IMR-90 (cell line): ENCODE measurements around the gene RGMB. TPM values are rescaled to one million over a fixed set of nuclear protein-coding genes. Genes with fewer than 3 reads are reported as not detected.
"Not testable (repeated sequence)": the region's sequence is repeated elsewhere in the genome, so short reads cannot be mapped to it uniquely, and the experiment has no call there.

ENCODE experiments used
- ATAC-seq: fragments of 200-7000 bp; cut with Tn5 transposase; 2 replicates; pipeline ENCODE4 v1.9.1; 2020; ENCODE audit warnings: low read depth, mild to moderate bottlenecking, moderate library complexity
- BruUV-seq: library from RNA; stranded (reverse); fragments of 400-500 nt; replicated peaks from 2 replicates; lab custom pipeline; 2021; lab: Mats Ljungman, UMichigan
- CTCF ChIA-PET: fragments of 300-600 bp; formaldehyde crosslinking; extraction: SDS; loops from one replicate; lab custom pipeline; 2021; ENCODE audit warnings: antibody characterized with exemption; lab: Yijun Ruan, JAX
- POLR2A ChIA-PET: fragments of 300-600 bp; sonication (Branson Sonifier 250); formaldehyde crosslinking; loops from one replicate; lab custom pipeline; 2022; ENCODE audit warnings: antibody characterized with exemption; ENCODE audit not compliant: unreplicated experiment; lab: Charles Lee
- DNase-seq: peaks from one replicate; pipeline ENCODE4 v3.0.0; 2013
- H2AFZ ChIP-seq: replicated peaks from 2 replicates; pipeline ENCODE3; 2013; ENCODE audit warnings: low read length, mild to moderate bottlenecking; ENCODE audit not compliant: poor library complexity
- H2AK5ac ChIP-seq: 2 replicates; pipeline ENCODE4 v1.6.1; 2013; ENCODE audit warnings: low read depth, low read length, inconsistent platforms
- H2AK9ac ChIP-seq: replicated peaks from 2 replicates; pipeline ENCODE3; 2013; ENCODE audit warnings: mild to moderate bottlenecking, low read depth, low read length, moderate library complexity; ENCODE audit not compliant: poor library complexity
- H2BK120ac ChIP-seq: 2 replicates; pipeline ENCODE4 v1.6.1; 2013; ENCODE audit warnings: low read depth, low read length, inconsistent platforms
- H2BK15ac ChIP-seq: 3 replicates; pipeline ENCODE4 v1.6.1; 2013; ENCODE audit warnings: low read depth, low read length, inconsistent platforms
- H2BK20ac ChIP-seq: 2 replicates; pipeline ENCODE4 v1.6.1; 2013; ENCODE audit warnings: low read depth, mild to moderate bottlenecking, inconsistent platforms, low read length, moderate library complexity
- H2BK5ac ChIP-seq: 2 replicates; pipeline ENCODE4 v1.6.1; 2013; ENCODE audit warnings: mild to moderate bottlenecking, low read depth, low read length, inconsistent platforms; ENCODE audit not compliant: poor library complexity, severe bottlenecking
- H3K14ac ChIP-seq: replicated peaks from 2 replicates; pipeline ENCODE4 v1.6.1; 2013; ENCODE audit warnings: low read depth, low read length, inconsistent platforms
- H3K18ac ChIP-seq: 2 replicates; pipeline ENCODE4 v1.6.1; 2013; ENCODE audit warnings: low read depth, low read length, control low read depth
- H3K23ac ChIP-seq: 2 replicates; pipeline ENCODE4 v1.6.1; 2013; ENCODE audit warnings: low read depth, low read length, inconsistent platforms
- H3K27ac ChIP-seq: 2 replicates; pipeline ENCODE4 v1.5.1; 2013; ENCODE audit warnings: mild to moderate bottlenecking, control low read depth, low read length; ENCODE audit not compliant: insufficient read depth
- H3K27me3 ChIP-seq: 2 replicates; pipeline ENCODE4 v1.6.1; 2013; ENCODE audit warnings: low read length; ENCODE audit not compliant: control insufficient read depth, insufficient read depth
- H3K36me3 ChIP-seq: 2 replicates; pipeline ENCODE4 v1.6.1; 2013; ENCODE audit warnings: low read length, mixed read lengths; ENCODE audit not compliant: control insufficient read depth, insufficient read depth
- H3K4ac ChIP-seq: 2 replicates; pipeline ENCODE4 v1.6.1; 2013; ENCODE audit warnings: low read depth, low read length, inconsistent platforms
- H3K4me1 ChIP-seq: 2 replicates; pipeline ENCODE4 v1.6.1; 2013; ENCODE audit warnings: low read length, mixed read lengths; ENCODE audit not compliant: control insufficient read depth, insufficient read depth
- H3K4me2 ChIP-seq: 2 replicates; pipeline ENCODE4 v1.6.1; 2013; ENCODE audit warnings: low read depth, mild to moderate bottlenecking, control low read depth, low read length, moderate library complexity
- H3K4me3 ChIP-seq: 2 replicates; pipeline ENCODE4 v1.5.1; 2013; ENCODE audit warnings: low read depth, mild to moderate bottlenecking, control low read depth, low read length, moderate library complexity; ENCODE audit not compliant: insufficient read depth
- H3K56ac ChIP-seq: 2 replicates; pipeline ENCODE4 v1.6.1; 2013; ENCODE audit warnings: low read length, inconsistent platforms; ENCODE audit not compliant: insufficient read depth; ENCODE audit errors: extremely low read depth
- H3K79me1 ChIP-seq, 2 experiments: 2 replicates each; pipeline ENCODE4 v1.6.1; 2013; ENCODE audit warnings: low read length in 2 of 2, inconsistent platforms in 1 of 2, low read depth in 1 of 2
- H3K9ac ChIP-seq: 2 replicates; pipeline ENCODE4 v1.6.1; 2013; ENCODE audit warnings: low read depth, low read length, control low read depth
- H3K9me1 ChIP-seq: 2 replicates; pipeline ENCODE4 v1.6.1; 2013; ENCODE audit warnings: low read length, inconsistent platforms; ENCODE audit not compliant: insufficient read depth
- H3K9me3 ChIP-seq: 2 replicates; pipeline ENCODE4 v1.6.1; 2013; ENCODE audit warnings: low read length; ENCODE audit not compliant: control insufficient read depth, insufficient read depth
- H4K20me1 ChIP-seq: 2 replicates; pipeline ENCODE4 v1.6.1; 2013; ENCODE audit warnings: low read length, inconsistent platforms; ENCODE audit not compliant: insufficient read depth
- H4K5ac ChIP-seq: 2 replicates; pipeline ENCODE4 v1.6.1; 2013; ENCODE audit warnings: mild to moderate bottlenecking, low read depth, low read length, control low read depth
- H4K8ac ChIP-seq, 2 experiments: 2 replicates each; pipeline ENCODE4 v1.6.1; 2013; ENCODE audit warnings: low read depth in 2 of 2, low read length in 2 of 2, control low read depth in 1 of 2, inconsistent platforms in 1 of 2
- H4K91ac ChIP-seq: 2 replicates; pipeline ENCODE4 v1.6.1; 2013; ENCODE audit warnings: low read depth, low read length, inconsistent platforms; ENCODE audit not compliant: insufficient read depth
- MAFK ChIP-seq: IDR thresholded peaks from 2 replicates; pipeline ENCODE4 v1.6.1; 2012; ENCODE audit warnings: low read depth, low read length, improper control_type of control experiment
- RCOR1 ChIP-seq: IDR thresholded peaks from 2 replicates; pipeline ENCODE4 v1.6.1; 2012; ENCODE audit warnings: mild to moderate bottlenecking, low read length, improper control_type of control experiment; ENCODE audit not compliant: insufficient replicate concordance
- WGBS, 2 experiments: methylation state at CpG; one replicate each; pipeline versions ENCODE4 v1.1.5 to v1.1.7; 2013; ENCODE audit warnings: missing lambda C conversion rate in 2 of 2; ENCODE audit not compliant: insufficient read length in 1 of 2; ENCODE audit errors: extremely low coverage in 2 of 2; 5-methylcytosine and 5-hydroxymethylcytosine counted together
- dilution Hi-C: fragments of 300-500 bp; cut with HindIII; formaldehyde crosslinking; loops from one replicate; pipeline ENCODE4 v1.14.3; 2018; ENCODE audit warnings: low sequenced_read_pairs; ENCODE audit not compliant: unreplicated experiment
- in situ Hi-C: fragments of 300-500 bp; cut with MboI; formaldehyde crosslinking; loops from 3 replicates; pipeline ENCODE4 v1.14.3; 2019; ENCODE audit warnings: low sequenced_read_pairs, inconsistent platforms, mixed read lengths
- intact Hi-C: fragments of 100-400 bp; cut with micrococcal nuclease; formaldehyde crosslinking; loops from 2 replicates; pipeline ENCODE4 v1.10.0; 2022
- polyA plus RNA-seq, 3 experiments: library from polyadenylated mRNA; depleted of rRNA; stranded (reverse); fragments of >200 nt; gene quantifications; 2 replicates each; pipeline ENCODE4 v1.2.3, GENCODE V29; 2012; ENCODE audit warnings: low replicate concordance in 1 of 3
- total RNA-seq: library from RNA; depleted of rRNA; stranded (reverse); fragments of >200 nt; gene quantifications from 2 replicates; pipeline ENCODE4 v1.2.3, GENCODE V29; 2012

RGMB gene
- total and polyA plus RNA-seq, 2 of the 4 experiments (the other 2 are of a cell fraction) = 74.4 to 129 TPM

- Histone ChIP-seq H3K9ac (no peak overlapping the region), H4K8ac (no peak overlapping the region), H3K4me2 (no peak overlapping the region), H2BK120ac (no peak overlapping the region), H3K9me3 (peaks cover 4% of the 10 kb centered on the region), H2BK5ac (peak overlapping the region; percentile 85), H2AK5ac (no peak overlapping the region), H2AK9ac (no peak overlapping the region), H4K20me1 (no peaks in the 10 kb centered on the region), H2BK20ac (no peak overlapping the region), H3K36me3 (no peaks in the 10 kb centered on the region), H4K91ac (no peak overlapping the region), H3K18ac (peak overlapping the region; percentile 64; the same call in 1 of the 2 replicates), H2BK15ac (no peak overlapping the region), H3K14ac (no peak overlapping the region), H3K9me1 (no peaks in the 10 kb centered on the region), H3K79me1 (no peaks in the 10 kb centered on the region), H3K4me3 (no peak overlapping the region), H3K4ac (no peak overlapping the region), H3K56ac (no peak overlapping the region), H4K5ac (no peak overlapping the region), H3K27ac (no peak overlapping the region), H3K23ac (no peak overlapping the region), H2AFZ (no peak overlapping the region), H3K27me3 (no peaks in the 10 kb centered on the region), H3K4me1 (peaks cover 4% of the 10 kb centered on the region; the same call in 1 of the 2 replicates)
- no TSS peak for BruUV-seq
- in situ Hi-C loops (no loop called here), dilution Hi-C loops (no loop called here), intact Hi-C loops (no loop called here)
- ATAC-seq (no peak), DNase-seq (no peak)
- TF ChIP-seq RCOR1 = no peak
- peak; percentile 93 for TF ChIP-seq MAFK
- POLR2A ChIA-PET = no interaction called here
- CTCF ChIA-PET = interaction anchor here (0.9 kb wide), 1 partner anchor 32 kb away, joined by 3 read pairs; no protein-coding TSS in a partner anchor
These were observed 36.7 kb upstream of the RGMB start for GRCh38 chr5:98736753-98737152.

- H3K18ac ChIP-seq, H3K9me1 ChIP-seq, H3K27ac ChIP-seq, H4K5ac ChIP-seq, ATAC-seq, H2AK5ac ChIP-seq, BruUV-seq, in situ Hi-C loops, POLR2A ChIA-PET, H3K4ac ChIP-seq, H3K14ac ChIP-seq, H2AFZ ChIP-seq, H3K4me2 ChIP-seq, H3K9me3 ChIP-seq, DNase-seq, CTCF ChIA-PET, H3K4me3 ChIP-seq, H3K79me1 ChIP-seq, H3K56ac ChIP-seq, H4K8ac ChIP-seq, H2BK5ac ChIP-seq, H3K27me3 ChIP-seq, dilution Hi-C loops, H2BK20ac ChIP-seq, intact Hi-C loops, H3K23ac ChIP-seq, H4K91ac ChIP-seq, H2AK9ac ChIP-seq, H3K36me3 ChIP-seq, H4K20me1 ChIP-seq, H2BK15ac ChIP-seq, H3K4me1 ChIP-seq, H2BK120ac ChIP-seq, H3K9ac ChIP-seq: not testable (repeated sequence)
- WGBS, 2 experiments = 63% methylated on average over 2 of the region's 9 CpGs; no CpG with 5 or more reads in 1 of the 2 experiments
These were observed 36.0 kb upstream of the RGMB start for GRCh38 chr5:98737441-98737840.
